Fibroblast of pulmonary artery (primary cell): ENCODE measurements around the gene P2RY2.

ENCODE experiments used
- DNase-seq: peaks from one replicate; pipeline ENCODE4 v3.0.0-alpha.2; 2010; ENCODE audit warnings: low read depth
- H3K4me3 ChIP-seq: replicated peaks from 2 replicates; pipeline ENCODE4 v1.5.1; 2011; ENCODE audit warnings: low read depth, mild to moderate bottlenecking, control low read depth, low read length, moderate library complexity
- TF ChIP-seq, protein P1 (sequence below): IDR thresholded peaks from 2 replicates; pipeline ENCODE4 v1.5.1; 2011; ENCODE audit warnings: mild to moderate bottlenecking, control low read depth, low read length, inconsistent platforms; ENCODE audit errors: missing control alignments

Gene P2RY2

DNA sequence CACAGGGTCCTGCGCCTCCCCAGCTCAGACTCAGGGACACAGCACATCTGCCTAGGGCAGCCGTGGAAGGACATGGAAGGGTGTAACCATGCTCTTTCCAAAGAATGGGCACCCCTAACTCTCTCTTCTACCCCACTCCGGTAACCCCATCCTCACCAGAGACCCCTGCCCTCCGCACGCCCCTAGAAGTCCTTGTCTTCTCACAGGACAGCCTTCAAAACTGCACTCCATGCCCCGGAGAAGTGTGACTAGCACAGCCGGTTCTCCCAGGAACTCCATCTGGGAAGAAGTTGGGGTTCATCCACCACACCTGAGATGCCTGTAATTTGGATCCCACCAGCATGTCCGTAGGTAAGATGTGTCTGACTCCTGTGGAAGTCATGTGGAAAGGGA is 25.0 kb downstream of the P2RY2 start:
- TF ChIP-seq, protein P1, sequence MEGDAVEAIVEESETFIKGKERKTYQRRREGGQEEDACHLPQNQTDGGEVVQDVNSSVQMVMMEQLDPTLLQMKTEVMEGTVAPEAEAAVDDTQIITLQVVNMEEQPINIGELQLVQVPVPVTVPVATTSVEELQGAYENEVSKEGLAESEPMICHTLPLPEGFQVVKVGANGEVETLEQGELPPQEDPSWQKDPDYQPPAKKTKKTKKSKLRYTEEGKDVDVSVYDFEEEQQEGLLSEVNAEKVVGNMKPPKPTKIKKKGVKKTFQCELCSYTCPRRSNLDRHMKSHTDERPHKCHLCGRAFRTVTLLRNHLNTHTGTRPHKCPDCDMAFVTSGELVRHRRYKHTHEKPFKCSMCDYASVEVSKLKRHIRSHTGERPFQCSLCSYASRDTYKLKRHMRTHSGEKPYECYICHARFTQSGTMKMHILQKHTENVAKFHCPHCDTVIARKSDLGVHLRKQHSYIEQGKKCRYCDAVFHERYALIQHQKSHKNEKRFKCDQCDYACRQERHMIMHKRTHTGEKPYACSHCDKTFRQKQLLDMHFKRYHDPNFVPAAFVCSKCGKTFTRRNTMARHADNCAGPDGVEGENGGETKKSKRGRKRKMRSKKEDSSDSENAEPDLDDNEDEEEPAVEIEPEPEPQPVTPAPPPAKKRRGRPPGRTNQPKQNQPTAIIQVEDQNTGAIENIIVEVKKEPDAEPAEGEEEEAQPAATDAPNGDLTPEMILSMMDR = no peak
- no peak for DNase-seq
- H3K4me3 ChIP-seq = no peak overlapping the region

DNA sequence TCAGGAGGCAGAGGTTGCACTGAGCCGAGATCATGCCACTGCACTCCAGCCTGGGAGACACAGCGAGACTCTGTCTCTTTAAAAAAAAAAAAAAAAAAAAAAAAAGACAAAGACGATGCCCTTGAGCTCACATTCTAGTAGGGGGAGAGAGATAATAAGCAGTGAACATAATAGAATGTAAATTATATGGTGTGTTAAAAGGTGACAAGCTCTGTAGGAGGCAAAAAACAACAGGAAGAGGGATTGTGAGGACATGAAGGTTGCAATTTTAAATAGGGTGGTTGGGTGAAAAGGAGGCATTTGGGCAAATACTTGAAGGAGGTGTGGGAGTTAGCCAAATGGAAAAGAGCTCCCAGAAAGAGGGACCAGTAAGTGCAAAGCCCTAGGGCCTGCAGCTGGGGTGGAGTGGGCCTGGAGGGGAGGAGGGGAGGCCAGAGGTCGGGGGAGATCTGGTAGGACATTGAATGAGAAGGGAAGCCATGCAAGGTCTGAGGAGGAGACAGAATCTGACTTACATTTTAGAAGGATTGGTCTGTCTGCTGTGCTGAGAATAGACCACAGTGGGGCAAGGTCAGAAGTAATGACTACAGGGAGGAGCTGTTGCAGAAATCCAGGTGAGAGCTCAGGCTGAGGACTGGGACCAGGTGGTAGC is 26.6 kb downstream of the P2RY2 start:
- TF ChIP-seq, protein P1 = no peak
- H3K4me3 ChIP-seq = no peak overlapping the region
- no peak for DNase-seq

DNA sequence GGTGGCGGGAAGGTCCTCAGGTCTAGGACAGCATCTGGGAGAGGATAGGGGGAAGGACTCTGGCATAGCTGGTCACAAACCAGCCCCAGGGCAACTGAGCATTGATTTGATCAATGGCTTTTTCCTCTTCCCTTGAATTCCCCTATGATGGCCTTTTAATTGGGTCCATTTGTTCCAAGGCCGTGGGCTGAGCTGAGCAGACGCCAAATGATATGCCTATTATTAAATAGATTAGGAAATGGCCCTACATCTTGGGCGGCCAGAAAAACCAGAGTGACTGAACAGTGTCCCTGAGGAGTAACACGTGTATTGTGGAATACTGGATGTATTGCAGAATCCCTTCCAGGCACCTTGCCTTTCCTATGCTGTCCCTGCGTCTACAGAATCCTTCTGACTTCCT is 27.4 kb downstream of the P2RY2 start:
- TF ChIP-seq, protein P1 = no peak
- no peak for DNase-seq

DNA sequence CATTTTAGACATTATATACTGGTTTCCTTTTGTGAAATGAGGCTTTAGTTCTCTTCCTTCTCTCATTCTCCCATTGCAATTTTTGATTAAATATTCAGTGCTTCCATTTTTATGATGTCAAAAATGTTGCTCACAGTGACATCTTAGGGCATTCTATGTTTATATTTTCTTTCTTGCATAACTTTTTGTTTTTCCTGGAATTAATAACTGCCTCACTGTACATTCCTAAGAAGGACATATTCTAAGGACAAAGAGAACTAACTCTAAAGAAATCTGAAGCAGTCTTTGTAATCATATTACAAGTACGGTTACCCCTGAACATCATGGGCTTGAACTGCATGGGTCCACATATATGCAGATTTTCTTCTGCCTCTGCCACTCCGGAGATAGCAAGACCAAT is 28.2 kb downstream of the P2RY2 start:
- H3K4me3 ChIP-seq = no peak overlapping the region
- DNase-seq = peak; percentile 19
- TF ChIP-seq, protein P1 = no peak

More for the DNA sequence above, 27.4 kb downstream of the P2RY2 start:
- H3K4me3 ChIP-seq = no peak overlapping the region

DNA sequence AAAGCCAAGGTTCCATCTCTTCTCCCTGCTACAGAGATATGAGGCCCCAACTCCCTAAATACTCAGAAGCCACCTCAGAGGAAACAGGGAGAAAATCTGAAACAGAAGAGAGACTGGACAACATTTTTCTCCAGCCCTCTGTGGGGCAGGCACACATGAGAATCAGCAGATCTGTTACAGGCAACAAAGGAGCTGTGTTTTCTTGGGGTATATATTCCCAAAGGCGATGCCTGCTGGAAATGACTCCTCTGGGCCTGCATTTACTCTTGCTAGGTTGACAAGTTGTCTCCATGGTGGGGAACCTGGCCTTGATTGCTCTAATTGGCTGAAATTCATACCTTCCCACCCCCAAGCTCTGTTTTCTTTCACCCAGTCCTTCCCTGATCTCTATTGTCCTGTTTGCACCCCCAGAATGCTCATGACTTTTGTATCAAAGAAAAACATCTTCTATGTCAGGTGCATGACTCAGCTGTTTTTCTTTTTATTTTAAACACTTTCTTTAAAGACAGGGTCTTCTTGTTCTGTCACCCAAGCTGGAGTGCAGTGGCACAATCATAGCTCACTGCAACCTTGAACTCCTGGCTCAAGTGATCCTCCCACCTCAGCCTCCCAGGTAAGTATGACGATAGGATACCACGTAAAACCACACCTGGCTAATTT is 30.6 kb downstream of the P2RY2 start:
- no peak for DNase-seq
- TF ChIP-seq, protein P1 = no peak
- H3K4me3 ChIP-seq = no peak overlapping the region

- DNase-seq = no peak
- TF ChIP-seq, protein P1 = no peak
- H3K4me3 ChIP-seq = no peak overlapping the region
Observed at GRCh38 chr11:73249304-73249703, 31.2 kb downstream of the P2RY2 start.
